ENCODE measurements around the gene MADCAM1.
"Not testable (repeated sequence)": the region's sequence is repeated elsewhere in the genome, so short reads cannot be mapped to it uniquely, and the experiment has no call there.

MADCAM1 gene
- total RNA-seq = 0 to 0.22 (median 0.04) reads per million in 18 experiments

- no peak for DNase-seq
Measured at GRCh38 chr19:496112-496665, at the start of gene MADCAM1. Gene MADCAM1 (plus strand): TSS chr19:496486. CDS start chr19:496500, 14 bp downstream.

- no peak for DNase-seq
Measured at GRCh38 chr19:447064-447426, 49.2 kb upstream of the MADCAM1 start.

- no peak for DNase-seq
Measured at GRCh38 chr19:447816-448560, 48.3 kb upstream of the MADCAM1 start.

GRCh38 chr19:449916-450315 lies 46.4 kb upstream of the MADCAM1 start:
- DNase-seq = no peak

- DNase-seq = not testable (repeated sequence)
Measured at GRCh38 chr19:450912-451481, 45.3 kb upstream of the MADCAM1 start.

GRCh38 chr19:452829-453228 lies 43.5 kb upstream of the MADCAM1 start:
- no peak for DNase-seq

- no peak for DNase-seq
Measured at GRCh38 chr19:453606-454005, 42.7 kb upstream of the MADCAM1 start.

- DNase-seq = no peak
Measured at GRCh38 chr19:455031-455705, 41.1 kb upstream of the MADCAM1 start.

GRCh38 chr19:455851-456546 lies 40.3 kb upstream of the MADCAM1 start:
- no peak for DNase-seq

- DNase-seq = no peak
Measured at GRCh38 chr19:456547-457110, 39.7 kb upstream of the MADCAM1 start.

- DNase-seq = no peak
Measured at GRCh38 chr19:457636-458035, 38.6 kb upstream of the MADCAM1 start.

- DNase-seq = no peak
Measured at GRCh38 chr19:458091-459042, 37.9 kb upstream of the MADCAM1 start.

- no peak for DNase-seq
Measured at GRCh38 chr19:459724-460511, 36.4 kb upstream of the MADCAM1 start.

GRCh38 chr19:460877-461720 lies 35.2 kb upstream of the MADCAM1 start, which contains the start of gene SHC2:
Gene SHC2 (minus strand): TSS chr19:461033. CDS start chr19:460996, 37 bp downstream.
- DNase-seq = no peak

- no peak for DNase-seq
Measured at GRCh38 chr19:461721-462551, 34.4 kb upstream of the MADCAM1 start.

GRCh38 chr19:463483-464207 lies 32.6 kb upstream of the MADCAM1 start:
- no peak for DNase-seq

- DNase-seq = no peak
Measured at GRCh38 chr19:464208-464545, 32.1 kb upstream of the MADCAM1 start.

Data from inflammatory macrophage (primary cell).